HEK293T (cell line): Measurements from ENCODE around the gene ALOX12.

Experiments used
- CTCF ChIA-PET: fragments of 350-600 bp; formaldehyde crosslinking; extraction: SDS; loops from one replicate; lab custom pipeline; 2021; ENCODE audit warnings: antibody characterized with exemption, inconsistent platforms; lab: Yijun Ruan, JAX
- POLR2A ChIA-PET: fragments of 350-600 bp; formaldehyde crosslinking; extraction: SDS; loops from one replicate; lab custom pipeline; 2020; ENCODE audit warnings: antibody characterized with exemption, inconsistent platforms; lab: Yijun Ruan, JAX
- DNase-seq: peaks from one replicate; pipeline ENCODE4 v3.0.0; 2012; ENCODE audit warnings: mixed read lengths; ENCODE audit errors: extremely low spot score
- ARNT ChIP-seq: fragments of 450-650 bp; IDR thresholded peaks from 2 replicates; pipeline ENCODE4 v1.6.1; 2017; ENCODE audit warnings: mild to moderate bottlenecking
- BHLHE40 ChIP-seq: fragments of 450-650 bp; IDR thresholded peaks from 2 replicates; pipeline ENCODE4 v1.6.1; 2016; ENCODE audit warnings: mild to moderate bottlenecking, moderate library complexity, borderline replicate concordance
- CTBP1 ChIP-seq: fragments of 450-650 bp; IDR thresholded peaks from 2 replicates; pipeline ENCODE4 v1.6.1; 2016; ENCODE audit warnings: borderline replicate concordance
- ELF4 ChIP-seq: fragments of 450-650 bp; IDR thresholded peaks from 2 replicates; pipeline ENCODE4 v1.6.1; 2017; ENCODE audit warnings: antibody characterized with exemption
- FOXA1 ChIP-seq: fragments of 450-650 bp; IDR thresholded peaks from 2 replicates; pipeline ENCODE4 v1.6.1; 2016; ENCODE audit warnings: mild to moderate bottlenecking
- FOXK2 ChIP-seq: fragments of 450-650 bp; IDR thresholded peaks from 2 replicates; pipeline ENCODE4 v1.6.1; 2016; ENCODE audit warnings: mild to moderate bottlenecking
- FOXM1 ChIP-seq: fragments of 450-650 bp; IDR thresholded peaks from 2 replicates; pipeline ENCODE4 v1.6.1; 2017; ENCODE audit warnings: mild to moderate bottlenecking, borderline replicate concordance
- HDGF ChIP-seq: fragments of 450-650 bp; IDR thresholded peaks from 2 replicates; pipeline ENCODE4 v1.6.1; 2017; ENCODE audit warnings: antibody characterized with exemption, borderline replicate concordance
- L3MBTL2 ChIP-seq: fragments of 450-650 bp; conservative IDR thresholded peaks from 2 replicates; pipeline ENCODE4 v1.6.1; 2016; ENCODE audit warnings: mild to moderate bottlenecking
- LEF1 ChIP-seq: fragments of 450-650 bp; IDR thresholded peaks from 2 replicates; pipeline ENCODE4 v1.6.1; 2017; ENCODE audit warnings: mild to moderate bottlenecking, borderline replicate concordance
- NFRKB ChIP-seq: fragments of 450-650 bp; IDR thresholded peaks from 2 replicates; pipeline ENCODE4 v1.6.1; 2016; ENCODE audit warnings: mild to moderate bottlenecking, moderate library complexity
- PKNOX1 ChIP-seq: fragments of 450-650 bp; IDR thresholded peaks from 2 replicates; pipeline ENCODE4 v1.6.1; 2016
- SP1 ChIP-seq: fragments of 450-650 bp; IDR thresholded peaks from 2 replicates; pipeline ENCODE4 v1.6.1; 2017
- SUZ12 ChIP-seq: fragments of 450-650 bp; IDR thresholded peaks from 2 replicates; pipeline ENCODE4 v1.6.1; 2016; ENCODE audit warnings: mild to moderate bottlenecking
- TARDBP ChIP-seq: fragments of 450-650 bp; IDR thresholded peaks from 2 replicates; pipeline ENCODE4 v1.6.1; 2016
- ZNF384 ChIP-seq: fragments of 450-650 bp; IDR thresholded peaks from 2 replicates; pipeline ENCODE4 v1.6.1; 2016

Gene ALOX12

GRCh38 chr17:7014995-7015958, 19.4 kb downstream of the ALOX12 start:
- ChIA-PET CTCF (no interaction called here), POLR2A (interaction anchor here (1.3 to 1.4 kb wide), 2 partner anchors 20 kb away, joined by 7 read pairs; partner anchors contain the start of gene SLC16A13)
- DNase-seq: no peak
- TF ChIP-seq NFRKB (no peak), SUZ12 (no peak), PKNOX1 (no peak), ZNF384 (no peak), FOXM1 (no peak), FOXK2 (no peak), ARNT (no peak), TARDBP (no peak), L3MBTL2 (no peak), ELF4 (no peak), HDGF (no peak), FOXA1 (no peak), SP1 (no peak), CTBP1 (no peak), BHLHE40 (no peak), LEF1 (no peak)

DNA sequence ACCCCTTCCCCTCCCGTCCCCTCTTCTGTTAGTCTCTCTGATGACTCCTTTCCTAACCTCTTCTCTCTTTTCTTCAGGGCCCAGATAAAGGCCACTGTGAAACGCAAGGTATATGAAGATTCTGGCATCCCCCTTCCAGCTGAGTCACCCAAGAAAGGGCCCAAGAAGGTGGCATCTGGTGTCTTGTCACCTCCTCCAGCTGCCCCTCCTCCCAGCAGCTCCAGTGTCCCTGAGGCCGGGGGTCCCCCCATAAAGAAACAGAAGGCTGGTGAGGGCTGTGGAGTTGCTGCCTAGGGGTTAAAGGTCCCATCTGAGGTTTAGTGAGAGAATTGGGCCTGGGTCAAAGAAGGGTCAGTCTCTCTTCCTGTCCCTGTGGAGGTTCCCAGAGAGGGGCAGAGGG, 20.6 kb downstream of the ALOX12 start:
- TF ChIP-seq ARNT (no peak), SUZ12 (no peak), FOXK2 (no peak), FOXA1 (no peak), LEF1 (no peak), ZNF384 (no peak), ELF4 (no peak), SP1 (no peak), NFRKB (no peak), HDGF (no peak), BHLHE40 (no peak), L3MBTL2 (no peak), TARDBP (no peak), CTBP1 (no peak), FOXM1 (no peak), PKNOX1 (no peak)
- CTCF ChIA-PET: no interaction called here
- DNase-seq: no peak
- POLR2A ChIA-PET: interaction anchor here (1.4 kb wide), 1 partner anchor 19 kb away, joined by 7 read pairs; the partner anchor contains the start of gene SLC16A13

DNA sequence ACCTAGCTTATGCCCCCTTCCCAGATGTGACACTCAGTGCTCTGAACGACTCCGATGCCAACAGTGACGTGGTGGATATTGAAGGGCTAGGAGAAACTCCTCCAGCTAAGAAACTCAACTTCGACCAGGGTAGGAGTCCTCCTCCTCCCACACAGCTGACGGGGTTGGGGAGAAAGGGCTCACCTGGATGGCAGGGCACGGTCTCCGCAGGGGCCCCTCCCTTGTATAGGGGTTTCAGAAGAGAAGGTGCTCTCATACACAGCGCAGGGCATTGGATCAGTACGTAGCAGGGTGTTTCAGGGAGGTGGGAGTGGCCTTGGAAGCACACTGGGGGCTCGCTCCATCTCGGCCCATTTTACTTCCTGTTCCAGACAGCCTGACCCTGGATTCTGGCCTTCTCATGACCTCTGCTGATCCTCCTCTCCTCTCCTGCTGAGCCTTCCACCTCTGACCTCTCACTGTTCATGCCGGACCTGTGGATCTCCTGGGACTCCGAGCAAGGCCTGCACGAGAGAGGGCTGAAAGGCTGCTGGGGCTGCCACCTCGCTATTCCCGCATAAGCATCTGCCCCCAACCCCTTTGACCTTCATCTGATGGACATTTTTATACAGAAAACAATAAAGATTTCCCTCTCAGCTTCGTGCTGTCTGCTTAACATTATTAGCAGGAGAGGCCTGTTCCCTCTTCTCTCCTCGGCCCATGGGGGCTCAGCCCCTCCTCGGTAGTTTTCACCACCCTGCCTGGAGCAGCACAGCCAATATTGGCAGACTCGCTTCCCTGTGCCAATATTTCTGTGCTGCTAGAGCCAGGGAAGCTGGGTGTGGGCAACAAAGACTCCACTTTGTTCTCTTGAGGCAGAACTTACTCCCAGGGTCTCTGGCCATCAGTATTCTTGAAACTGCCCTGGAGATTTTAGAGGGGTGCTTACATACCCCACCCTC, 21.3 kb downstream of the ALOX12 start:
- ChIA-PET CTCF (interaction anchor here (1.0 kb wide), 1 partner anchor 103 kb away, joined by 3 read pairs; no protein-coding TSS in a partner anchor), POLR2A (interaction anchor here (1.4 kb wide), 1 partner anchor 18 kb away, joined by 7 read pairs; the partner anchor contains the start of gene SLC16A13)
- DNase-seq: no peak
- no peak for TF ChIP-seq SUZ12
- TF ChIP-seq FOXM1: no peak
- TF ChIP-seq TARDBP: no peak
- TF ChIP-seq LEF1: no peak
- TF ChIP-seq ZNF384: no peak
- no peak for TF ChIP-seq CTBP1
- no peak for TF ChIP-seq SP1
- no peak for TF ChIP-seq NFRKB
- TF ChIP-seq L3MBTL2: no peak
- TF ChIP-seq FOXK2: no peak
- TF ChIP-seq BHLHE40: no peak
- TF ChIP-seq ARNT: no peak
- no peak for TF ChIP-seq ELF4

- no peak for DNase-seq
- CTCF ChIA-PET: interaction anchor here (1.0 kb wide), 1 partner anchor 103 kb away, joined by 3 read pairs; no protein-coding TSS in a partner anchor
- TF ChIP-seq SUZ12: no peak
- TF ChIP-seq FOXM1: no peak
- no peak for TF ChIP-seq L3MBTL2
- TF ChIP-seq HDGF: no peak
- no peak for TF ChIP-seq FOXK2
- no peak for TF ChIP-seq FOXA1
- TF ChIP-seq BHLHE40: no peak
- no peak for TF ChIP-seq SP1
- no peak for TF ChIP-seq TARDBP
- TF ChIP-seq CTBP1: no peak
- no peak for TF ChIP-seq PKNOX1
- no peak for TF ChIP-seq ELF4
- no peak for TF ChIP-seq ARNT
- TF ChIP-seq NFRKB: no peak
- no peak for TF ChIP-seq LEF1
- no peak for TF ChIP-seq ZNF384
- POLR2A ChIA-PET: interaction anchor here (1.2 kb wide), 1 partner anchor 18 kb away, joined by 3 read pairs; the partner anchor contains the start of gene SLC16A13
Measured at GRCh38 chr17:7017827-7018200, 22.0 kb downstream of the ALOX12 start.
